HS-27A (cell line): ENCODE data around the gene SAP30BP.

Source experiments
- DNase-seq: peaks from one replicate; pipeline ENCODE4 v3.0.0-alpha.2; 2012; ENCODE audit warnings: low read depth, missing footprints

The SAP30BP gene

GRCh38 chr17:75689441-75689873 lies 22.3 kb downstream of the SAP30BP start:
- DNase-seq = no peak

GRCh38 chr17:75691371-75691791 lies 24.2 kb downstream of the SAP30BP start:
- DNase-seq = no peak

- no peak for DNase-seq
These were observed 24.9 kb downstream of the SAP30BP start for GRCh38 chr17:75691801-75692626.

DNA sequence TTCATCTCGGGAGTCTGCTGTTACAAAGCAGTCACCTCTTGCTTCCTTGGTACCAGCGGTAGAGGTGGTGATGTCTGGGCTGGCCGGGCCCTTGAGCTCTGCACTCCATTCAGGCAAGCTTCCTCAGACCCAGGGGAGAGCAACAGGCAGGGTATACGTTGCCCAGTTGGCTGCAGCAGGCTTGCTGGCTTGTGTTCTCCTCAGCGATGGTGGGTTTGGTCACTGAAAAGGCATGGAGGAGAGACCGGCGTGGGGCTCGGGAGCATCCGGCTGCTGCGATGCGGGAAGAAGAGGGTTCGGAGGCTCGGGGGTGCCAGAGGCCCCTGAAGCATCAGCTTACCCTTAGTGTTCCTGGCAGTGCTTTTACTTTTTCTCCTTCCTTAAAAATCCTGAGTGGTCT lies 25.8 kb downstream of the SAP30BP start:
- DNase-seq = no peak

DNA sequence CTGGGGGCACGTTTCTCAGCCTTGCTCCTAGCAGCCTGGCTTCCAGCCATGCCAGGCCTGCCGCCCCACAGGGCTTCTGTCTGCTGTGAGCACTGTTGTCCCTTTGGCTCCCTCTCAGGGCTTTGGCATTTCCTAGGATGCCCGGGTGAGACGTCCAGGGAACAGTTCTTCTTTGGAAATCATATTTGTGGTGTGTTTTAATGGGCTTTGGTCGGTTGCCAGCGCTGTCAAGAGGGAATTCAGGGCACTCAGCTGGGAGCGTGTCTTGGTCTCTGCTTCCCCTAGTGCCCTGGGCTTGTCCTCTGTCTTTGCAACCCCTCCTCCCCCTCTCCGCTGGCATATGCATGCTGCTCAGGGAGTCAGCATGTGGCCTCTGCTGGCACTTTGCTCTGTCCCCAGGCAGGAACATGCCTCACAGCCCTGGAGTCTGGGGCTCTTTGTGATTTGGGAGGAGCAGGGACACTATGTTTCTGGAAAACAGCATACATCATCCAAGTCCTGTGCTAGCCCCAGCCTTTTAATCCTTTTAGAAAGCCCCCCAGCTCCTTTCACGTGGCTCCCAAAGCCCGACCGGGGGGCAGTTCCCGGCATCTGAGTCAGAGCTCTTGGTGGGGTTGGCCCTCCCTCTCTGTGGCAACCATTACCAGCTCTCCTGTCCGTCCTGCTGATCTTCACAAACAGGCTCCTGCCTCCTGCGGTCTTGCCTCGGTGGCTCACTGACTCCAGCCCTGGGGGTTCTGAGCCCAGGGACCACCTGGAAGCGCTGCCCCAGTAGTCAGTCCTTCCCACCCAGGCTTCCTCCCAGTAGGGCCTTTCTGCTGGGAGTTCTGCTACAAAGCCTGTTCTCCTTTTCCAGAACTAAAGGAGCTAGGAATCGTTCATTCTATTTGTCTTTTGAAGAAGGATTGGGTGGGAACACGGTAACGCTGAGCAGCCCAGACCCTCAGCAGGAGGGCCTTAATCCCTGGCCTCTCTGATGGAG lies 26.7 kb downstream of the SAP30BP start:
- DNase-seq = peak; percentile 95

GRCh38 chr17:75694536-75694935 lies 27.4 kb downstream of the SAP30BP start:
- DNase-seq = no peak

DNA sequence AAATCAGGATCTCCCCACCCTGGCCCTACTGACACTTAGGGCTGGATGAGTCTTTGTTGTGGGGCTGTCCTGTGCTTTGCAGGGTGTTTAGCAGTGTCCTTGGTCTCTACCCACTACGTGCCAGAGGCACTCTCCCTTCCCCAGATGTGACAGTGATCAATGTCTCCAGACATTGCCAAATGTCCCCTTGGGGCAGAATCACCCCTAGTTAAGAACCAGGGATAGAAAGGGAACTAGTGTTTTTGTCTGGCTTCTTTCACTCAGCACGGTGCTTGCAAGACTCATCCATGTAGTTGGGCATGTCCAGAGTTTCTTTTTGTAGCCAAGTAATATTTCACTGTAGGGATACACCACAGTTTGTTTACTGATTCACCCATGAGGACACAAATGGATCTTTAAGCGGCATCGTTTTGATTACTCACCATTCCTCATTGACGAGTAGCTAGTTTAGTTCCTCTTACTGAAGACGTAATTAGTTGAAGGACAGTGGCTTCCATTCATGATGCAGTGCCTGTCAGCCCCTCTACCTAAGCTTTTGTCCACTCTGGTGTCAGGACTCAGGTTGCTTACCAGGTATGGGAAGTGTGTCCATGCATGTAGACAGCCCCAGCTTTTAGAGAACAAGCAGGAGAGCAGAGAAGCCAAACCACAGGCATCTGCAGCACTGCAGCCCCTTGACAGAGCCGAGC lies 28.1 kb downstream of the SAP30BP start:
- no peak for DNase-seq

DNA sequence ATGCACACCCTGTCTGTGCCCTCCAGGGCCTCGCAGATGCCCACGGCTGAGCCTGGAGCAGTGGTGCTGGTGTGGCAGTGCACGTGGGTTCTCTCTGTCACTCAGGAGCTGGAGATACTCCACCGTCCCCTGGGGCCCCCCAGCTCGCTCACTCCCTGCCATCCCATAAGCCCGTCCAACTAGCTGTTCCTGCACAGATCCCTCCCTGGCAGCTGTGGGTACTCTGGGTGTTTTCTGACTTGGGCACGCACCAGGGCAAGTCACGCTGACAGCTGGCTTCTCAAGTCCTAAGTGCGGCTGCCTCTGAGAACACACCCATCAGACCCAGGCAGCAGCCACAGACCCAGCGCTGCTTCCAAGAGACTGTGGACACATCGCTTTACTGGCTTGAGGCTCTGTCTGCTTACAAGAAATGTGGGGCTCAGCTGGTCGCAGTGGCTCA lies 28.7 kb downstream of the SAP30BP start:
- no peak for DNase-seq

GRCh38 chr17:75697651-75698291 lies 30.6 kb downstream of the SAP30BP start:
- DNase-seq = no peak

DNA sequence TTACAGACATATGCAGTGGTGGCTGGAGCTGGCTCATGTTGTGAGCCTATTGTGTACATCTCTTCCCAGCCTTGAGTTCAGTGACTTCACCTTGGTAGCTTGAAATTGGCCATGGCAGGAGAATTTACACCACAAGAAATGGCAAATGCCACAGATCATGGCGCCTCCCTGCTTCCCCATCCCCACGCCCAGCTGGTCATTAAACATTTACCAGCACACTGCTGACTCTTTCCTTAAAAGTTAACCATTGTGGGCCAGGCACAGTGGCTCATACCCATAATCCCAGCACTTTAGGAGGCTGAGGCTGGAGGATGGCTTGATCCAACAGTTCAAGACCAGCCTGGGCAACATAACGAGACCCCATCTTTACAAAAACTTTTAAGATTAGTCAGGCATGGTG lies 31.5 kb downstream of the SAP30BP start:
- DNase-seq = no peak

- DNase-seq = no peak
These were observed 34.1 kb downstream of the SAP30BP start for GRCh38 chr17:75701288-75701687.

GRCh38 chr17:75703191-75703590 lies 36.1 kb downstream of the SAP30BP start:
- DNase-seq = no peak

GRCh38 chr17:75703591-75703990 lies 36.5 kb downstream of the SAP30BP start:
- DNase-seq = no peak

GRCh38 chr17:75704963-75705875 lies 38.1 kb downstream of the SAP30BP start:
- no peak for DNase-seq

GRCh38 chr17:75706042-75706728 lies 39.0 kb downstream of the SAP30BP start:
- DNase-seq = no peak

GRCh38 chr17:75707079-75707571 lies 40.0 kb downstream of the SAP30BP start:
- DNase-seq = no peak

GRCh38 chr17:75712446-75712845 lies 45.3 kb downstream of the SAP30BP start:
- no peak for DNase-seq

- DNase-seq = no peak
These were observed 52.6 kb downstream of the SAP30BP start for GRCh38 chr17:75719732-75720131.

DNA sequence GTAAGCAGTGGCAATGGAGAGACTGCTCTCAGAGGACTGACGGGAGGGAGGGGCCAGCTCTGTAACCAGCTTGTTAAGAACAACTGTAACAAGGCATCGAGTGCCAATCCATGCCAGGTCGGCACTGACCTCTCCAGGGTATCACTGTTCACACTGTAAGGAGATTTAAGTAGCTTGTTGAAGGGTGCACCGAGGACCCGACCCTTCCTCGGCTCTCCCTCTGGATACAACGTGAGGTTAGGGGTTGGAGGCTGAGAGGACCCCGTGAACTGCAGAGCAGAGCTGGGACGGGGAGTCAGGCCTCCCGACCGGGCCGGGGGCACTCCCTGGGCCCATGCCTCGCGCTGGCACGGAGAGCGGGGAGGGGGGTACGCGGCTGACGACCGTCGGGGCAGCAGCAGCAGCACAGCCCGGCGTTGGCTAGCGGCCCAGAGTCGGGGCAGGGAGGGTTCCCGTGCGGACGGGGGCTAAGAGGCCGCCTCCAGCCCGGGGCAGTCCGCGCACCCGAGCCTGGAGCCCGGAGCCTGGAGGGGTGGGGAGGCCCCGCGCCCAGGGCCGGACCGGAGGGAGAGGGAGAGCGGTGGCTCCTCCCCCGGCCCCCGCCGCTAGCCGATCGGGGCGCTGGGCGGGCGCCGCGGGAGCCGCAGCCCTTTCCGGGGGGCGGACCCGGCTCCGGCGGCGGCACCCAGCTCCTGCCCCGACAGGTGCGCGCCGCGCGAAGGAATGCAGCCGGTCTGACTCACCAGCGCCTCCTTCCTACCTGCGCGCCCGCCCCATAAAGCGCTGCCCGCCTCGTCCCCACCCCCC lies 53.7 kb downstream of the SAP30BP start, which contains the start of gene ITGB4:
Gene ITGB4, plus strand, starts transcription at position 804 of the 807 bp plus-strand sequence. CDS start 3,245 bp downstream, outside the sequence.
- no peak for DNase-seq
